ENCODE results near the gene SCYL1. TPM values are rescaled to one million over a fixed set of nuclear protein-coding genes. Genes with fewer than 3 reads are reported as not detected.
"Not testable (repeated sequence)": the region's sequence is repeated elsewhere in the genome, so short reads cannot be mapped to it uniquely, and the experiment has no call there.

Gene SCYL1
- total RNA-seq, 6 donors from 2014 or later: 64.0 to 120 (median 88.8) TPM

DNA sequence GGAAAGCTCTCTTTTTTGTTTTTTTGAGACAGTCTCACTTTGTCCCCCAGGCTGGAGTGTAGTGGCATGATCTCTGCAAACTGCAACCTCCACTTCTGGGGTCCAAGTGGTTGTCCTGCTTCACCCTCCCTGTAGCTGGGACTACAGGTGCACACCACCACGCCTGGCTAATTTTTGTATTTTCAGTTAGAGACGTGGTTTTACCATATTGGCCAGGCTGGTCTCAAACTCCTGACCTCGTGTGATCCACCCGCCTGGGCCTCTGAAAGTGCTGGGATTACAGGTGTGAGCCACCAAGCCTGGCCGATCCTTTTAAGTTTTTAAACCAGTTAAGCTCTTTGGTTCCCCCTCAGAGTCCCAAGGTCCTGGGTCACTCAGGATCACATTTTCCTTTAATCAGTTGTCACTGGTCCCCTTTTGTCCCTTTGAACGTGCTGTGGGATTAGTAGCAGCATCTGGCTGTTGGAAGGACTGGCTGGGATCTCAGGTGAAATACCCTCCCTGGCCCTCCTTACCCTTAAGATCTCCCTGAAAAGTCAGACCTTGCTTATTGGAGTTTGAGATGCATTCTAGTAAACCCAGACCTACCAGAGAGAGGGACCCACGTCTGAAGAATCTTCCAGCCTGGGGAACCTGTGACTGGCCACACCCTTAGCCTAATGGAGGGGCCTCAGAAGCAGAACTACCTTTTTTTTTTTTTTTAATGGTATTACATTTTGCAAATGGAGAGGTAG lies 17.9 kb upstream of the SCYL1 start:
- ATAC-seq (ENCODE audit: low FRiP score in 2 of 2) (peak; percentile 47 to 72), DNase-seq (peak in 1 of 2 donors; percentile 77)
- Histone ChIP-seq H3K36me3 (peaks cover 35 to 54% (median 37%) of the 10 kb centered on the region in 4 donors), H3K4me3 (peak overlapping the region in 3 of 4 donors; percentile 65 to 72 (median 67)), H3K27ac (peak overlapping the region; percentile 98 to 99 (median 98)), H3K9me3 (no peaks in the 10 kb centered on the region), H3K4me1 (peaks cover 19 to 57% (median 37%) of the 10 kb centered on the region in 4 donors), H3K27me3 (no peaks in the 10 kb centered on the region)
- TF ChIP-seq POLR2A (IDR thresholded peaks at IDR 0.05): peak in 3 of 4 donors; percentile 33 to 78 (median 77)
- TF ChIP-seq EP300 (IDR thresholded peaks at IDR 0.05): peak in 1 of 4 donors; percentile 40
- TF ChIP-seq POLR2AphosphoS5 (IDR thresholded peaks at IDR 0.05): peak; percentile 37 to 83
- TF ChIP-seq, protein P1, sequence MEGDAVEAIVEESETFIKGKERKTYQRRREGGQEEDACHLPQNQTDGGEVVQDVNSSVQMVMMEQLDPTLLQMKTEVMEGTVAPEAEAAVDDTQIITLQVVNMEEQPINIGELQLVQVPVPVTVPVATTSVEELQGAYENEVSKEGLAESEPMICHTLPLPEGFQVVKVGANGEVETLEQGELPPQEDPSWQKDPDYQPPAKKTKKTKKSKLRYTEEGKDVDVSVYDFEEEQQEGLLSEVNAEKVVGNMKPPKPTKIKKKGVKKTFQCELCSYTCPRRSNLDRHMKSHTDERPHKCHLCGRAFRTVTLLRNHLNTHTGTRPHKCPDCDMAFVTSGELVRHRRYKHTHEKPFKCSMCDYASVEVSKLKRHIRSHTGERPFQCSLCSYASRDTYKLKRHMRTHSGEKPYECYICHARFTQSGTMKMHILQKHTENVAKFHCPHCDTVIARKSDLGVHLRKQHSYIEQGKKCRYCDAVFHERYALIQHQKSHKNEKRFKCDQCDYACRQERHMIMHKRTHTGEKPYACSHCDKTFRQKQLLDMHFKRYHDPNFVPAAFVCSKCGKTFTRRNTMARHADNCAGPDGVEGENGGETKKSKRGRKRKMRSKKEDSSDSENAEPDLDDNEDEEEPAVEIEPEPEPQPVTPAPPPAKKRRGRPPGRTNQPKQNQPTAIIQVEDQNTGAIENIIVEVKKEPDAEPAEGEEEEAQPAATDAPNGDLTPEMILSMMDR (IDR thresholded peaks at IDR 0.05): no peak
- WGBS, 2 donors: 20 to 32% methylated on average over 7 of the region's 7 CpGs

DNA sequence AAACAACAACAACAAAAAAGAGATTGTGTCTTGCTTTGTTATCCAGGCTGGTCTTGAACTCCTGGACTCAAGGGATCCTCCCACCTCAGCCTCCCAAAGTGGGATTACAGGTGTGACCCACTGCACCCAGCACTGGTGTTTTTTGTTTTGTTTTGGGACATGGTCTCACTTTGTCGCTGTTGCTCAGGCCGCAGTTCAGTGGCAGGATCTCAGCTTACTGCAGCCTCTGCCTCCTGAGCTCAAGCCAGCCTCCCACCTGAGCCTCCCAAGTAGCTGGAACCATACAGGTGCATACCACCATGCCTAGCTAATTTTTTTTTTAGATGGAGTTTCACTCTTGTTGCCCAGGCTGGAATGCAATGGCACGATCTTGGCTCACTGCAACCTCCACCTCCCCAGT lies 12.6 kb upstream of the SCYL1 start:
- H3K9me3 ChIP-seq; H3K27me3 ChIP-seq; H3K4me3 ChIP-seq; H3K36me3 ChIP-seq; H3K27ac ChIP-seq; DNase-seq; ATAC-seq (ENCODE audit: low FRiP score in 2 of 2): not testable (repeated sequence)
- WGBS, 2 donors: 93 to 100% methylated on average over 3 of the region's 3 CpGs
- peaks cover 4 to 23% (median 8%) of the 10 kb centered on the region in 4 donors for H3K4me1 ChIP-seq

DNA sequence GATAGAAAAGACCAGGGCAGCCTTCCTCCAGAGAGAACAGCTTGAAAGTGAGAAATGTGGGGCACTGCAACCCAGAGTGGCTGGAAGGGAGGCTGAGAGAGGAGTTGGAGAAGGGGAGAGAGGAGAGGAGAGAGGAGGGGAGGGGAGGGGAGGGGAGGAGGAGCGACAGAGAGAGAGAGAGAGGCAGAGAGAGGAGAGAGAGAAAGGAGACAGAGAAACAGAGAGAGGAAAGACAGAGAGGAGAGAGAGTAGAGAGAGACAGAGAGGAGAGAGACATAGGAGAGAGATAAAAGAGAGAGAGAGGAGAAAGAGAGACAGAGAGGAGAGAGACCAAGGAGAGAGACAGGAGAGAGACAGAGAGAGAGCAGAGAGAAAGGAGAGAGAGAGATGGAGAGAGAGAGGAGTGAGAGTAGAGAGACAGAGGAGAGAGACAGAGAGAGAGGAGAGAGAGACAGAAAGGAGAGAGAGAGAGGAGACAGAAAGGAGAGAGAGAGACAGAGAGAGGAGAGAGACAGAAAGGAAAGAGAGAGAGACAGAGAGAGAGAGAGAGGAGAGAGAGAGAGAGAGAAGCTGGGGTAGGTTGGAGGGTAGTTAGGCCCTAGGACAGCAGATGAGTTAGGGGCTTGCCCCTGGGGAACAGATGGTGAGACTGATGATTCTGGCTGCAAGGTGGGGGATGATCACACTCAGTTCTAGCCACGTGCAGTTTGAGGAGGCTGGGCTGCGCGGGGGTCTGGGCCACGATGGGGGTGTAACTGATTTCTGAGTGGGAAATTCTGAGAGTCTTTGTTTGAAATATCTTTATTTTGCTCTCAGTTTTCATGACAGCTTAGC lies 8.5 kb upstream of the SCYL1 start:
- Histone ChIP-seq H3K27ac (no peak overlapping the region), H3K4me3 (no peak overlapping the region), H3K4me1 (no peaks in the 10 kb centered on the region), H3K27me3 (no peaks in the 10 kb centered on the region), H3K9me3 (no peaks in the 10 kb centered on the region), H3K36me3 (no peaks in the 10 kb centered on the region)
- TF ChIP-seq EP300 (IDR thresholded peaks at IDR 0.05) (no peak), POLR2AphosphoS5 (IDR thresholded peaks at IDR 0.05) (no peak), POLR2A (IDR thresholded peaks at IDR 0.05) (no peak)
- TF ChIP-seq, protein P1 (IDR thresholded peaks at IDR 0.05): no peak
- 71 to 85% methylated on average over 4 to 5 of the region's 5 CpGs for WGBS, 2 donors
- ATAC-seq (ENCODE audit: low FRiP score in 2 of 2) (no peak), DNase-seq (no peak)

GRCh38 chr11:65518941-65519549 lies 5.8 kb upstream of the SCYL1 start:
- ATAC-seq (ENCODE audit: low FRiP score in 2 of 2); H3K36me3 ChIP-seq; H3K4me3 ChIP-seq; H3K9me3 ChIP-seq; H3K27me3 ChIP-seq; DNase-seq; H3K27ac ChIP-seq: not testable (repeated sequence)
- 96 to 100% methylated on average over 7 to 8 of the region's 8 CpGs for WGBS, 2 donors
- H3K4me1 ChIP-seq: peaks cover 3 to 16% (median 9%) of the 10 kb centered on the region in 4 donors

- H3K27me3 ChIP-seq; H3K27ac ChIP-seq; ATAC-seq (ENCODE audit: low FRiP score in 2 of 2); H3K36me3 ChIP-seq; H3K4me3 ChIP-seq; H3K9me3 ChIP-seq: not testable (repeated sequence)
- DNase-seq: peak in 1 of 2 donors; percentile 83
- WGBS, 2 donors: 67 to 72% methylated on average over 20 of the region's 20 CpGs
- TF ChIP-seq POLR2AphosphoS5 (IDR thresholded peaks at IDR 0.05) (peak in 1 of 2 donors; percentile 17), POLR2A (IDR thresholded peaks at IDR 0.05) (peak in 1 of 4 donors; percentile 10)
- peaks cover 21 to 37% (median 29%) of the 10 kb centered on the region in 4 donors for H3K4me1 ChIP-seq
Measured at GRCh38 chr11:65521777-65522521, 2.9 kb upstream of the SCYL1 start.

DNA sequence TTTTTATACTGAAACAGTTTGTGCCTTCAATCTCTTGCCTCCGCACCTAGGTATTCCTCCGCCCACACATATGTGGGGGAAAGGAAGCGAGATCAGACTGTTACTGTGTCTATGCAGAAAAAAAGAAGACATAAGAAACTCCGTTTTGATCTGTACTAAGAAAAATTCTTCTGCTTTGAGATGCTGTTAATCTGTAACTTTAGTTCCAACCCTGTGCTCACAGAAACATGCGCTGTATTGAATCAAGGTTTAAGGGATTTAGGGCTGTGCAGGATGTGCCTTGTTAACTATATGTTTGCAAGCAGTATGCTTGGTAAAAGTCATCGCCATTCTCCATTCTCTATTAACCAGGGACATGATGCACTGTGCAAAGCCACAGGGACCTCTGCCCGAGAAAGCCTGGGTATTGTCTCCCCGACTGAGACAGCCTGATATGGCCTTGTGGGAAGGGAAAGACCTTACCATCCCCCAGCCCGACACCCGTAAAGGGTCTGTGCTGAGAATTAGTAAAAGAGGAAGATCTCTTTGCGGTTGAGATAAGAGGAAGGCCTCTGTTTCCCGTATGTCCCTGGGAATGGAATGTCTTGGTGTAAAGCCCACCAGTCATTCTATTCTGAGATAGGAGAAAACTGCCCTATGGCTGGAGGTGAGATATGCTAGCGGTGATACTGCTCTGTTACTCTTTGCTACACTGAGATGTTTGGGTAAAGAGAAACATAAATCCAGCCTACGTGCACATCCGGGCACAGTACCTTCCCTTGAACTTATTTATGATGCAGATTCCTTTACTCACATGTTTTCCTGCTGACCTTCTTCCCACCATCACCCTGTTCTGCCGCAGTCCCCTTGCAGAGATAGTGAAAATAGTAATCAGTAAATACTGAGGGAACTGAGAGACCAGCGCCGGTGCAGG lies 1.9 kb upstream of the SCYL1 start:
- peaks cover 0 to 17% (median 3%) of the 10 kb centered on the region in 4 donors for H3K36me3 ChIP-seq
- not testable (repeated sequence) for H3K9me3 ChIP-seq; H3K27me3 ChIP-seq; DNase-seq; ATAC-seq (ENCODE audit: low FRiP score in 2 of 2); H3K4me3 ChIP-seq
- H3K27ac ChIP-seq: peak overlapping the region in 3 of 4 donors; percentile 22 to 58 (median 42)
- H3K4me1 ChIP-seq: peaks cover 21 to 37% (median 29%) of the 10 kb centered on the region in 4 donors
- WGBS, 2 donors: 51 to 56% methylated on average over 18 of the region's 18 CpGs

DNA sequence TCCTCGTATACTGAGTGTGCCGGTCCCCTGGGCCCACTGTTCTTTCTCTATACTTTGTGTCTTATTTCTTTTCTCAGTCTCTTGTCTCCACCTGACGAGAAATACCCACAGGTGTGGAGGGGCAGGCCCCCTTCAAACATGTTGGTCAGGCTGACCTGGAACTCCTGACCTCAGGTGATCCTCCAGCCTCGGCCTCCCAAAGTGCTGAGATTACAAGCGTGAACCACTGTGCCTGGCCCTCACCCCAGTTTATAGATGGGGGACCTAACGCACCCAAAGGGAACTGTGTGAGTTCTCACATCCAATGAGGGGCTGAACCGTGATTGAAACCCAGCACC lies 1.3 kb upstream of the SCYL1 start:
- 89 to 90% methylated on average over 6 to 7 of the region's 7 CpGs for WGBS, 2 donors
- not testable (repeated sequence) for H3K9me3 ChIP-seq; DNase-seq; H3K4me3 ChIP-seq; H3K27me3 ChIP-seq; ATAC-seq (ENCODE audit: low FRiP score in 2 of 2)
- Histone ChIP-seq H3K27ac (peak overlapping the region in 3 of 4 donors; percentile 42 to 58 (median 53)), H3K4me1 (peaks cover 21 to 37% (median 29%) of the 10 kb centered on the region in 4 donors), H3K36me3 (peaks cover 0 to 23% (median 6%) of the 10 kb centered on the region in 4 donors)
